GM12873 (cell line): Measurements from ENCODE around the gene CD58.

ENCODE experiments used
- CTCF ChIP-seq: IDR thresholded peaks from 2 replicates; pipeline ENCODE4 v1.5.1; 2012; ENCODE audit warnings: low read depth, mild to moderate bottlenecking, moderate library complexity, low read length, control low read depth; ENCODE audit not compliant: insufficient read depth; ENCODE audit errors: missing control alignments

The CD58 gene

DNA sequence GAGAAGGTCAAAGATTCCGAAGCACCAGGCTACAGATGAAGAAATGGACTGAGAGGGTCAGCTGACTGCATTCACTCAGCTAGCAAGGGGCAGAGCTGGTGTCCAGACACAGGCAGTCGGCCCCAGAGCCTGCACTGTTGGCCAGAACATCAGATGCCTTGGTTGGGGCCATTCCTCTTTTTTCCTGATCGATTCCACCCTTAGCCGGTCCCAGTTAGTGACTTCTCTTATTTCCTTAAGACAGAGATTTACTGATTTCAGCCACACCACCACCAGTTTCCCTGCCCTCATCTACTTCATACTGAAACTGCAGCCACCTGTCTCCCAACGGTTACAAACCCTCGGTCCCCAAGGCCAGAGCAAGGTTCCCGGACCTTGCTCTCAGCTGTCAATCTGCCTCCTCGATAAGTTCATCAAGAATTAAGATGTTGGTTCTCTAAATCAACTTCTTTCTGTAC, 11.5 kb downstream of the CD58 start:
- no peak for TF ChIP-seq CTCF

DNA sequence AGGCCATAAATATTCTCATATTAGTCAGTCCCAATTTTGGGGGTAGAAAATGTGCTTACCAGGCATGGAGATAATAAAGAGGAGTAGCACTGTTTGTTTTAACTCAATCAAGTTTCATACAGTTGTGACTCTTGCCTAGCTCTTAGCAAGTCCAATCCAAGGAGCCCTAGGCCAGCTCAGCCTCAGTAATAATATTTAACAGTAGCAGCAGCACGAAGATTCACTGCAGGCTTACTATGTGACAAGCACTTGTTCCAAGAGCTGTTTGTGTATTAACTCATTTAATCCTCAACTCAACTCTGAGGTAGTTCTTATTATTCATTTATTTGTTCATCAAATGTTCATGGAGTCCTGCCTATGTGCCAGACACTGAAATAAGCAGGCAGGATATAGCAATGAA, 12.3 kb downstream of the CD58 start:
- TF ChIP-seq CTCF = no peak

DNA sequence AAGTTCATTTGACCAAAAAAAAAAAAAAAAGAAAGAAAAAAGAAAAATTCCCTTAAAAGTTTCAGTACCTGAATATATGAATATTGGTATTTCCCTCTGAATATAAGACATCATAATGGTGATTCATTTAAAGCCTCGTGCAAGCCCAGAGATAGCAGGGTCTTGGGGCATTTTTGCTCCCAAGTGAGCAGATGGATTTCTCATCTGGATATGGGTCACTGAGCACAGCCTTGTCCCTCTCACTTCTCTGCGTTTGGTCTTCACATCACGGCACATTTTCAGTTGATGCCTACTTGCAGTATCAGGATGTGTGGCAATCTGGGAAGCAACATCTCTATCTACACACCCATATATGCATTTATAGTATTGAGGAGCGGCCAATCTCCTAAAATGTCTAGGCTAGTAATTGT, 12.7 kb downstream of the CD58 start:
- no peak for TF ChIP-seq CTCF

- TF ChIP-seq CTCF = no peak
Measured at GRCh38 chr1:116557323-116557878, 13.4 kb downstream of the CD58 start.

- TF ChIP-seq CTCF = no peak
Measured at GRCh38 chr1:116556289-116557006, 14.4 kb downstream of the CD58 start.

GRCh38 chr1:116554924-116555323, 15.9 kb downstream of the CD58 start:
- TF ChIP-seq CTCF = no peak

DNA sequence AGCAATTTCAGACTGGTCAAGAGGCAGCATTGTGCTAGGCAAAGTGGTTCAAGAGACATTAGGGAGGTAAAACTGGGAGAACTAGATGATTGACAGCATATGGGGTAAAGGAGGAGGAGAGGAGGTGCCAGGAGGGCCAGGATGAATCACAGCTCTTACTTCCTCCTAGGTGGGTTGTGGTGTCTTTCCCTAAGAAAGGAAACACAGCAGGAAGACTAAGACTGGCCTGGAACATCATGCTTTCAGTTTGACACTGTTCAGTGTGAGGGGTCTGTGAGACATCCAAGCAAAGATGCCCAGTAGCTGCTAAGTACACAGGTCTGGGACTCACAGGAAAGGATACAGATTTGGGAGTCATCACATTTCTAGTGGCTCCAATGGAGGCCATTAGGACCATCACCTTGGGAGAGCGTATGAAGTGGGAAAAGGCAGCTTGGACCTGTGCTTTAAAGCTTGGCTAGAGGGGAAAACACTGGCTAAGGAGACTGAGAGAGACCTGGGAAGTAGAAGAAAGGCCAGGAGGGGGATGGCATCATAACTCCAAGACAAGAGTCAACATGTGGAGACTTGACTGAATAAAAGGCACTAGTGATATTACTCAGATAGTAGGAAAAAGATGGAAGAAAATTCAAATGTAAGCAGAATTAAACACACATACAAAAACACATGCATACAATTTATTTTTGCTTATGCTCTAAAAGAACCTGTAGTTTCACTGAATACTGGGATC, 17.3 kb downstream of the CD58 start:
- TF ChIP-seq CTCF = no peak
